Endothelial cell of umbilical vein (primary cell): Measurements from ENCODE around the gene CNDP1.

Experiments used
- EZH2 ChIP-seq: IDR thresholded peaks from 2 replicates; pipeline ENCODE4 v1.6.1; 2012; ENCODE audit warnings: borderline replicate concordance, low read depth, mild to moderate bottlenecking, moderate library complexity, low read length, inconsistent platforms; ENCODE audit not compliant: severe bottlenecking
- GATA2 ChIP-seq: IDR thresholded peaks from 2 replicates; pipeline ENCODE4 v1.7.0; 2011; ENCODE audit warnings: low read depth, mild to moderate bottlenecking, moderate library complexity, mixed read lengths, low read length; ENCODE audit not compliant: insufficient read length, insufficient read depth
- MAX ChIP-seq: IDR thresholded peaks from 2 replicates; pipeline ENCODE4 v1.6.1; 2011; ENCODE audit not compliant: insufficient read depth, insufficient read length
- MYC ChIP-seq: IDR thresholded peaks from one replicate; pipeline ENCODE4 v1.6.1; 2011; ENCODE audit warnings: mild to moderate bottlenecking, low read depth, low read length
- POLR2A ChIP-seq: IDR thresholded peaks from 2 replicates; pipeline ENCODE4 v1.6.1; 2012; ENCODE audit warnings: low read depth, mild to moderate bottlenecking, control low read depth, low read length
- POLR2AphosphoS5 ChIP-seq: IDR thresholded peaks from 2 replicates; pipeline ENCODE4 v1.6.1; 2012; ENCODE audit warnings: low read depth, mild to moderate bottlenecking, control low read depth, low read length, moderate library complexity; ENCODE audit not compliant: insufficient read depth
- TF ChIP-seq, protein P1 (sequence below), 2 donors: IDR thresholded peaks; 1 replicate in 1 of 2; 2 replicates in 1 of 2; pipeline ENCODE4 v1.5.1; 2011; ENCODE audit warnings: low read length in 2 of 2, mild to moderate bottlenecking in 2 of 2, moderate library complexity in 2 of 2, control low read depth in 1 of 2, inconsistent platforms in 1 of 2, low read depth in 1 of 2; ENCODE audit not compliant: insufficient read depth in 1 of 2; ENCODE audit errors: extremely low read depth in 1 of 2

DNA sequence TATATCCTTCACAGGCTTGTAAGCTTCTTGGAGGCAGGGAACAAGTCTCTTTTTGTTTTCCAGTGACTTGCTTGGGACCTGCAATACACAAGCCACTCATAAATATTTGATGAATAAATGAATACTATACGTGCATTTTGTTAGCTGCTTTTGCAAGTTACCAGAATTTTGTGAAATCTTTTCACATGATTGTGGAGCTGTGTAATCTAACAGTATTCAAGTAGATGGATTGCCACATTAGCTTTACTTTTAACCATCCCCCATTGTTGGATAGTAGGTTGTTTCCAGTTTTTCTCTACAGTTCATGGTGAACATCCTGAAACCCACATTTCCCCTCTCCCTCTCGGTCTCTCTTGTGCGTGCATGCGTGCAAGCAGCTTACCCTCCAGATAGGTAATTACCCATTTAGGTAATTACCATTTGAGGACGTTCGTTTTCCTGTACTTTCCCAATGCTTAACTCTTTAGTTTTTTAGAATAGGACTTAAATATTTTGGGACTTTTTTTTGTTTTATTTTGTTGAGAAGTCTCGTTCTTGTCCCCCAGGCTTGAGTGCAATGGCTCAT, 75.8 kb downstream of the CNDP1 start:
- TF ChIP-seq, protein P1, sequence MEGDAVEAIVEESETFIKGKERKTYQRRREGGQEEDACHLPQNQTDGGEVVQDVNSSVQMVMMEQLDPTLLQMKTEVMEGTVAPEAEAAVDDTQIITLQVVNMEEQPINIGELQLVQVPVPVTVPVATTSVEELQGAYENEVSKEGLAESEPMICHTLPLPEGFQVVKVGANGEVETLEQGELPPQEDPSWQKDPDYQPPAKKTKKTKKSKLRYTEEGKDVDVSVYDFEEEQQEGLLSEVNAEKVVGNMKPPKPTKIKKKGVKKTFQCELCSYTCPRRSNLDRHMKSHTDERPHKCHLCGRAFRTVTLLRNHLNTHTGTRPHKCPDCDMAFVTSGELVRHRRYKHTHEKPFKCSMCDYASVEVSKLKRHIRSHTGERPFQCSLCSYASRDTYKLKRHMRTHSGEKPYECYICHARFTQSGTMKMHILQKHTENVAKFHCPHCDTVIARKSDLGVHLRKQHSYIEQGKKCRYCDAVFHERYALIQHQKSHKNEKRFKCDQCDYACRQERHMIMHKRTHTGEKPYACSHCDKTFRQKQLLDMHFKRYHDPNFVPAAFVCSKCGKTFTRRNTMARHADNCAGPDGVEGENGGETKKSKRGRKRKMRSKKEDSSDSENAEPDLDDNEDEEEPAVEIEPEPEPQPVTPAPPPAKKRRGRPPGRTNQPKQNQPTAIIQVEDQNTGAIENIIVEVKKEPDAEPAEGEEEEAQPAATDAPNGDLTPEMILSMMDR (IDR thresholded peaks at IDR 0.05; ENCODE audit: extremely low read depth in 1 of 2, insufficient read depth in 1 of 2, low read depth in 1 of 2, low read length in 2 of 2): no peak
- TF ChIP-seq EZH2 (no peak), MAX (no peak), POLR2A (no peak), POLR2AphosphoS5 (no peak), GATA2 (no peak), MYC (no peak)
